HPDE6-E6E7 (cell line): ENCODE results near the gene CTPS2.
"Not testable (repeated sequence)": the region's sequence is repeated elsewhere in the genome, so short reads cannot be mapped to it uniquely, and the experiment has no call there.

ENCODE experiments used
- DNase-seq: peaks from one replicate; pipeline ENCODE4 v3.0.0; 2011; ENCODE audit warnings: missing footprints; ENCODE audit errors: extremely low spot score

CTPS2 gene

DNA sequence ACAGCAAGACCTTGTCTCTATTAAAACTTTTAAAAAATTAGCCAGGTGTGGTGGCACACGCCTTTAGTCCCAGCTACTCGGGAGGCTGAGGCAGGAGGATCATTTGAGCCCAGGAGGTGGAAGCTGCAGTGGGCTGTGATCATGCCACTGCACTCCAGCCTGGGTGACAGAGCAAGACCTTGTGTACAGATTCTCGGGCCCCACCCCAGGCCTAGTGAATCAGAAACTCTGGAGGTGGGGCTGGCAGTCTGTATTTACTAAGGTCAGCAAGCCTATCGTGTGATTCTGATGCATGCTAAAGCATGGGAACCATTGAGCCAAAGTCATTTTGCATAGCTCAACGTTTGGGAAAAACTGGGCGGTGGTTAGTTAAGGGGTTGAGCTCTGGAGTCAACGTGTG is 59.0 kb downstream of the CTPS2 start:
- no peak for DNase-seq

DNA sequence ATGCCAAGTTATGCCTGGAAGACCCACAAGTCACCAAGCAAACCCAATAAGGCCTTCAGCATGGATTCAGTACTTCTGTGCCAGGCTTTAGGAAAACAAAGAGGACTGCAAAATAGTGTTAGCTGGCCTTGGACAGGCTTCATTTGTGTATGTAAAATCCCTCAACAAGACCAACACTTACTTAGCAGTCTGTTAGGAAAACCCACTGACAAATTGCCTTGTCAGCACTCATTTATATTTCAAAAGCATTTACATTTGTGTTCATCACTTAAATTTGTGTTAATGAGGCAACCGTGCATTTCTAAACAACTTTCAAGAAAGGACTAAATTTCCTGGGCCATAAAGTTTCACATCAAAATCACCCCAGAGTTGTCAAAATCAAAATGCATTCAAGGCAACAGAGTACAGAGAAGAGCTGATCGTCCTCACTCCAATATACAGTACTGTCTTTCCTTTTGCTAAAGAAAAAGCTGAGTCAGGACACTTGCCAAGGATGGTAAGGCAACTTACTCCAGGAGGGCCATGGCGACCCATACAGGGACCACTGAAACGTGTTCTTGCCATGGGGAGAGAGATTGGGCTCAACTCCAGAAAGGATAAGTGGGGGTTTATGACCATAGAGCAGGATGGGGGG is 61.0 kb downstream of the CTPS2 start:
- no peak for DNase-seq

DNA sequence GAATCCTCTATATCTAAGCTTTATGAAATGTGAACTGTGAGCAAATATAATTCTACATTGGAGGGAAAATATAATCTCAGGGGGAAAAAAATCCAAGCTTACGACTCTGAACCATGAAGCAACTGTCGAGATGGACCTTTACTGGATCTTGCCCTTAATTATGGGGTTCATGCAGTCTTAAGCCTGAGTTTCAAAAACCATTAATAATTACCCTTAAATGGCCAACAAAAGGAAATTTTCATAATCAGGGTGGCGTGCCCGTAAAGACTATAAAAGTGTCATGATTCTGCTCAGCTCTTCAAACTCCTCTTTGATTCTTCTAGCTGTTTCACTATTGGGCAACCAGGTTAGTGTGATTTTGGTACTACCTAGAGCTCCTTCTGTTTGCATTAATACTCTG is 62.6 kb downstream of the CTPS2 start, which contains the start of gene S100G:
Gene S100G, plus strand, starts transcription at position 301 of the 400 bp plus-strand sequence. CDS start 849 bp downstream, outside the sequence.
- no peak for DNase-seq

- no peak for DNase-seq
Observed at GRCh38 chrX:16646366-16647138, 65.9 kb downstream of the CTPS2 start.

DNA sequence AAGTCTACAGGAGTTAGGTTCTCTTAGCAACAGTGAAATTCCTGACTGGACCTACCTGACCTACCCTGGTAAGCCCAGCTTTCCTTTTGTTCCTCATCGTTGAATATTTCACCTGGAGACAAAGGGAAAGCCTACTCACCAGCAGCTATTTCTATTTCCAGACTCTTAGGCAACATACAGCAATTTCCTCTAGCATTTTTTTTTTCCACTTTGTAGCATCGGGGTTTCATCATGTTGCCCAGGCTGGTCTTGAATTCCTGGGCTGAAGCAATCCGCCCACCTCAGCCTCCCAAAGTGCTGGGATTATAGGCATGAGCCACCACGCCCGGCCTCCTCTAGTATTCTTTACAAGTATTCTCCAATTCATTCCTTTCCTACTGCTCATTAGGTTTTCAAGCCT is 69.3 kb downstream of the CTPS2 start:
- peak; percentile 16 for DNase-seq

GRCh38 chrX:16640823-16641222 is 71.6 kb downstream of the CTPS2 start:
- no peak for DNase-seq

GRCh38 chrX:16639966-16640365 is 72.5 kb downstream of the CTPS2 start:
- no peak for DNase-seq

DNA sequence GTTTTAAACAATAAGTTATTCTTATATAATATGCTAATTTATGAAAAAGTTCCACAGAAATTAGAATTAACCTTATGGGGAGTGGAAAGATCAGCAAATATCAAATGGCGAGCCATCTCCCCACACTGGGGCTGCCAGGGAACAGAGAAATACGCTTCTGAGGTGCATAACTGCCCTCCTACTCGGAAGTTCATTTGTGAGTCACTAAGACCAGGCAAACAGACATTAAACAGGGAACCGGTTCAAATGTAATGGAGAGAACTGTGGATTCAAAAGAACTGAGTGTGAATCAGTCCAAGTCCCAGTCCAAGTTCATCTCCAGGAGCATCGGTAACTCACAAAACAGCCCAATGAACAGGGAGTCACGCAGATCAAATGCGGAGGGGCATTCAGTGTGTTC is 73.9 kb downstream of the CTPS2 start:
- no peak for DNase-seq

DNA sequence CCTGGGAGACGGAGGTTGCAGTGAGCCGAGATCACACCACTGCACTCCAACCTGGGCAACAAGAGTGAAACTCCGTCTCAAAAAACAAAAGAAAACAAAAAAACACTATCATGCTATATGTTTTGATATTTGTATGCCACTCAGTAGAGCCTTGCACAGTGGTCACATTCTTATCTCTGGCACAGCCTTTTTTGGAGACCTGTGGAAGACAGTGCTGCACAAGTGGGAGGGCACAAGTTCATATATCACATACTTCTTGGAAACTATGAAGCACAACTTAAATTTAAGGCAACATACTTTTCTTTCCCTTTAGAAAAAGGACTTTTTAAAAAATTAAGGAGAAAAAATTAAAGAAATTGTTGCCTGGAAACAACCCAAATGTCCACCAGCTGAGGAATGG is 76.9 kb downstream of the CTPS2 start:
- DNase-seq: no peak

- no peak for DNase-seq
Observed at GRCh38 chrX:16635040-16635439, 77.4 kb downstream of the CTPS2 start.

- DNase-seq: no peak
Observed at GRCh38 chrX:16633754-16634153, 78.7 kb downstream of the CTPS2 start.

DNA sequence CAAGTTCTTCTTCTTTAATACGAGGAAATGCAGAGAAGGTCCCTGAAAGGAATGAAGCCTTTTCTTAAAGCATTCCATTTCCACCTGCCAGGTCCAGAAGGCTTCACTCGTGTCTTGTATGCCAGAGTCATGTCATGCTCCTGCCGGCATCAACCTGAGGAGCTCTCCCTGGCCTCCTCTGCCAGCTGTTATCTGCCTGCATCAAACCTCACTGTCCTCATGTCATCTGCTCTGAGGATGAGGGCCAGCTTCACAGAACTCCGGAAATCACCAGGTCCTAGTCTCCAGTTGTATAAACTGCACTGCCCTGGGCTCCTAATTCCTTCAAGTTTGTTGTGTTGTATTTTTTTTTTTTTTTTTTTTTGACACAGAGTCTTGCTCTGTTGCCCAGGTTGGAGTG is 82.6 kb downstream of the CTPS2 start:
- no peak for DNase-seq

- DNase-seq: no peak
Observed at GRCh38 chrX:16628946-16629595, 83.4 kb downstream of the CTPS2 start.

GRCh38 chrX:16628511-16628910 is 84.0 kb downstream of the CTPS2 start:
- not testable (repeated sequence) for DNase-seq

DNA sequence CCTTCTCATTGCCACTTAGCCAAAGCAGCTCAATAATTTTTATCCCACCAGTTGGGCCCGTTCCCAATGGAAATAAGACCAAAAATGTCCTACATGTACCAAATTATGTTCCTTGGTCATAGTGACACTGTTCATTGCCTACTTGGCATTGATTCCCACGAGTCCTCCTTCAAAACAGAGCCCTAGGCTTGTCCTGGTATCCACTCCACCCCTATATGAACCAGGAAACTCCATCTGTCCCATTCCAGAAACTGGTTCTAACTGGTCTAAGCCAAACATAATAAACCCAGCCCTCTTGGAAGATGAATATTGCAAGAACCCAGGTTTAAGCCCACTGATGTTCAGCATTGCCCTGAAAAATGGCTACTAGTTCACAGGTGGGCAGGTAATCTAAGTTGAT is 93.4 kb downstream of the CTPS2 start:
- DNase-seq: no peak

- DNase-seq: no peak
Observed at GRCh38 chrX:16618422-16618821, 94.0 kb downstream of the CTPS2 start.

DNA sequence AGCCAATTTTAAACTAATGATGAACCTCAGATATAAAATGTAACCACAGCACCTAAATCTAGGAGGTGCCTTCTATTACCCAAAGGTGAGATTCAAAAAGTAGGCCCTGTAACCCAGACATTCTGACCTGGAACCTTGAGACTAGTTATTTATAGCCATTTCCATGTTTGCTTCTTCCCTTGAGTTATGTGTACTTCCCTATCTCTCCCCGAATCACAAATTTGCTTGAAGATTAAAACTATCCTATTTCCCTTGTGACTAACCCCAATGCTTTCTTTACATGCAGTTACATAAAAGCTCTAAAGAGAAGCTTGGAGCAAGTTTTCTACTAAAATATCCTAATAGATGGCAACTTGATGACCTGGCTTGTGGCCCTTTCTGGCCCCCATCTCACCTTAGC is 95.1 kb downstream of the CTPS2 start:
- DNase-seq: no peak

GRCh38 chrX:16612257-16612897 is 100.1 kb downstream of the CTPS2 start:
- no peak for DNase-seq

- not testable (repeated sequence) for DNase-seq
Observed at GRCh38 chrX:16610654-16611053, 101.8 kb downstream of the CTPS2 start.

- no peak for DNase-seq
Observed at GRCh38 chrX:16610121-16610621, 102.3 kb downstream of the CTPS2 start.

DNA sequence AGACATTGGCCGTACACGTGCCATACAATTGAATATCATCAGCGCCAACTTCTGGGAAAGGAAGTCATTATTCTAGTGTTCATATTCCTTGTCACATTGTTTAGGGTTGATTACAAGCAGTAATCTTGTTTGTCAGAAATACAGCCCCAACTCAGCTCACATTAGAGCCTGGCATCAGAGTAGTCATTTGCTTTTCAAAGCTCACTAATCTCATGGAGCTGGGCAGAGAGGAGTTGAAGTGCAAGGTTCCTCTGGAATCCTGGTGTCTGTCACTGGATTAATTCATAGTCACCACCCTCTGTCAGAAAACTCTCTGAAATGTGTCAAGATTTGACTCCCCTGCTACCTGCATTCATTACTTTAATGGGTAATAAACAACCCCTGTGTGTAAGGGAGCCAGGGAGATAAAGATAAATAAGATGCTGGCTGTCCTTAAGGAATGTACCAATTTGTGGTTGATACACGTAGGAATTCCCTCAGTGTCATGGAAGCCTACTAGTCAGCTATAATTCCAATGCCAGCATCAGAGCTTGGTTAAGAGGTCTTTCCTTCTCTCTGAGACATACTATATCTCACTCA is 106.2 kb downstream of the CTPS2 start:
- DNase-seq: no peak

- no peak for DNase-seq
Observed at GRCh38 chrX:16604337-16604736, 108.1 kb downstream of the CTPS2 start.
